ENCODE results near the gene KIF18A. TPM values are rescaled to one million over a fixed set of nuclear protein-coding genes. Genes with fewer than 3 reads are reported as not detected.

Gene KIF18A
- total and polyA plus RNA-seq, 3 donors from 2014 or later: 9.5 to 22.5 (median 14.4) TPM

DNA sequence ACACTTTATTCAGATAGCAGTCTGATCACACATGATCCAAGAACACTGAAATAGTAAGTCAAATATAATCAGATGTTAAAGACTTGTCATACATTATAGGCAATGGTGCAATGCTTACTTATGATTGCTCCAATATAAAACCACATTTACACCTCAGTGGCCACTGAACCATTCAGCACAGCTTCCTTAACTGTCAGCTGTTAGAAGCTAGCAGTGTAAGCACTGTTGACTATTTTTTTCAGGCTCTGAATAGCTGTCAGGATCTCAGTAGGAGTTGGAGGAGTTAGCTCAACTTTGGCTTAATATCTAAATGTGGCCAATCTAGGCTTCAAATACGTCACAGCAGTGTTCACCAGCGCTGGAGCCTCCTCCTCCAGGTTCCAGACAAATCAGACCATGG is 36.9 kb upstream of the KIF18A start:
- H3K9me3 ChIP-seq: no peaks in the 10 kb centered on the region

DNA sequence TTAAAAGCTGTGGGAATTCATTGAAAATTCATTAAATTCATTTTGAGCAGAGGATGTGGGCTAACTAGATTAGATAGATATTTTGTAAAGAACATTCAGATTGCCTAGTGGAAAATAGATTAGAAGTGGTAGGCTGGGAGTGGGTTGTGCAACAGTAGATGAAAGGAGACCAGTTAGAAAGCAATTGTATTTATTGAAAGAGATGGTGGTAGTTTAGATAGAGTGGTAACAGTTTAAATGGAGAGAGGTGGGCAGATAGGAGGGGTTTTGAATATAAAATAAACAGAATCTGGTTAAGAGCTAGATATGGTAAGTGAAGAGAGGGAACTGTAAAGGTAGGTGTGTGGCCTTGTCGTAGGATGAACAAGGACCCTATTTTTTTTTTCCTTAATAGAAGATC is 34.8 kb upstream of the KIF18A start:
- 90 to 92% methylated on average over 1 of the region's 1 CpG for WGBS, 2 donors
- Histone ChIP-seq H3K36me3 (ENCODE audit: low read depth, missing control alignments) (no peaks in the 10 kb centered on the region), H3K9me3 (no peaks in the 10 kb centered on the region), H3K4me1 (no peaks in the 10 kb centered on the region), H3K4me3 (no peak overlapping the region), H3K27ac (no peak overlapping the region), H3K27me3 (no peaks in the 10 kb centered on the region)
- no peak for DNase-seq
- TF ChIP-seq, protein P1, sequence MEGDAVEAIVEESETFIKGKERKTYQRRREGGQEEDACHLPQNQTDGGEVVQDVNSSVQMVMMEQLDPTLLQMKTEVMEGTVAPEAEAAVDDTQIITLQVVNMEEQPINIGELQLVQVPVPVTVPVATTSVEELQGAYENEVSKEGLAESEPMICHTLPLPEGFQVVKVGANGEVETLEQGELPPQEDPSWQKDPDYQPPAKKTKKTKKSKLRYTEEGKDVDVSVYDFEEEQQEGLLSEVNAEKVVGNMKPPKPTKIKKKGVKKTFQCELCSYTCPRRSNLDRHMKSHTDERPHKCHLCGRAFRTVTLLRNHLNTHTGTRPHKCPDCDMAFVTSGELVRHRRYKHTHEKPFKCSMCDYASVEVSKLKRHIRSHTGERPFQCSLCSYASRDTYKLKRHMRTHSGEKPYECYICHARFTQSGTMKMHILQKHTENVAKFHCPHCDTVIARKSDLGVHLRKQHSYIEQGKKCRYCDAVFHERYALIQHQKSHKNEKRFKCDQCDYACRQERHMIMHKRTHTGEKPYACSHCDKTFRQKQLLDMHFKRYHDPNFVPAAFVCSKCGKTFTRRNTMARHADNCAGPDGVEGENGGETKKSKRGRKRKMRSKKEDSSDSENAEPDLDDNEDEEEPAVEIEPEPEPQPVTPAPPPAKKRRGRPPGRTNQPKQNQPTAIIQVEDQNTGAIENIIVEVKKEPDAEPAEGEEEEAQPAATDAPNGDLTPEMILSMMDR (IDR thresholded peaks at IDR 0.05): no peak
- no peak for TF ChIP-seq POLR2A (IDR thresholded peaks at IDR 0.05)
- intact Hi-C loops (cut with DNase I; ENCODE audit: low total_unique reads): no loop called here

More for the DNA sequence above, 36.9 kb upstream of the KIF18A start:
- Histone ChIP-seq H3K4me1 (no peaks in the 10 kb centered on the region), H3K27me3 (no peaks in the 10 kb centered on the region), H3K36me3 (ENCODE audit: low read depth, missing control alignments) (no peaks in the 10 kb centered on the region), H3K4me3 (no peak overlapping the region), H3K27ac (no peak overlapping the region)
- intact Hi-C loops (cut with DNase I; ENCODE audit: low total_unique reads): no loop called here
- no peak for DNase-seq
- TF ChIP-seq, protein P1 (IDR thresholded peaks at IDR 0.05): no peak
- TF ChIP-seq POLR2A (IDR thresholded peaks at IDR 0.05): no peak
- WGBS, 2 donors: 87 to 89% methylated on average over 2 of the region's 2 CpGs

DNA sequence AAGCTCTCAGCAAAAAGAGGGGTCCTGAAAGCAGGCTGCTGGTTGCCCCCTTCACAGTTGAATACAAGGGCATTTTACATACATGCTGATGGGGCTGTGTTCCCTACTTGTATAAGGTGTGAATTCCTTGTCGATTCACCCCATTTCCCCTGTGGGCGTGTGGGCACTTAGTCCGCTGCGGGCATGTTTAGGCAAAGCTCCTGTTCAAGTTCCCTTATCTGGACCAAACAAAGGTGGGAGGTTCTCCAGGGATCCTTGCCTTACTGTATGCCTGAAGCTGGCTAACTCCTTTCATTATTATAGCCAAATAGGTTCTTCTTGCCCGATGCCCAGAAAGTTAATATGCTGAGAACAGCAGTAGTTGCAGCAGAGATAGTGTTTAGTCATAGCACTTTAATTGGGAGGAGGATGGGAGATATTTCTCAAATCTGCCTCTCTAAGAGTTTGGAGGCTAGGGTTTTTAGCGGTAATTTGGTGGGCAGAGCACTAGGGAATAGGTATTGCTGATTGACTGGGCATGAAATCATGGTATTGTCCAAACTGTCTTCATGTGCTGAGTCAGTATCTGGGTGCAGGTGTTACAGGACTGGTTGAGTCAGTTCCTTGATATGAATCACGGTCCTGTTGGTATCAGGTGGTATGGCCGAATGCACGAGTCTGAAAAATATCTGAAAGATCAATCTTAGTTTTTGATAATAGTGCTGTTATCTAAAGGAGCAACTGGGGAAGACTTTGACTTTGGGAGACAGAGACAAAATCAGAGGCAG is 32.9 kb upstream of the KIF18A start:
- intact Hi-C loops (cut with DNase I; ENCODE audit: low total_unique reads): no loop called here
- Histone ChIP-seq H3K4me1 (no peaks in the 10 kb centered on the region), H3K36me3 (ENCODE audit: low read depth, missing control alignments) (no peaks in the 10 kb centered on the region), H3K27me3 (no peaks in the 10 kb centered on the region), H3K9me3 (no peaks in the 10 kb centered on the region), H3K4me3 (no peak overlapping the region), H3K27ac (no peak overlapping the region)
- DNase-seq: no peak
- TF ChIP-seq, protein P1 (IDR thresholded peaks at IDR 0.05): no peak
- no peak for TF ChIP-seq POLR2A (IDR thresholded peaks at IDR 0.05)
- 95 to 98% methylated on average over 9 of the region's 9 CpGs for WGBS, 2 donors

DNA sequence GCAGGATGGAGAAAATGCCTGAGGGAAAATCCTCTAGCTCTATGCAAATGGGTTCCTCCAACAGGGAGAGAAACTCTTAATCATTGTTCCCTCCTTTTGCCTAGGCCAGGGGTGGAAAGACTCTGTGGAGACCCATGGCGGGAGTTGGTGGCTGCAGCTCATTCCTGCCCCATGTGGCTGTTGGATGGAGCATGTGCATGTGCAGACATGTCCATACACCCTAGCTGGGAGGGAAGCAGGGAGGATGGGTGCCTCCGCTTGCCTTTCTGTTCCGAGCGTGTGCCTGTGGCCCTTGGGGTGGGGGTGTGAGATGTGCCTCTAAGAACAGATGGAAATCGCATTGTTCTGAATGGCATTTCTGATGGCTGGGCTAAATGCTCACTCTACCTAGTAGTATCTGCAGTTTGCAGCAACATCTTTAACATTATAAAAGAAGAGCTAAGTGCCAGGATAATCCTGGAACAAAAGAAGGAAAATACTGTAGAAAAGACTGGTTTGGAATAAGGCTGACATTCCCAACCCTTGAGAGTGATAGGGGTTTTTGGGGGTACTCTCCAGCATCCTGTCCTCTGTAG is 32.0 kb upstream of the KIF18A start:
- no peak for TF ChIP-seq POLR2A (IDR thresholded peaks at IDR 0.05)
- TF ChIP-seq, protein P1 (IDR thresholded peaks at IDR 0.05): no peak
- intact Hi-C loops (cut with DNase I; ENCODE audit: low total_unique reads): no loop called here
- Histone ChIP-seq H3K9me3 (no peaks in the 10 kb centered on the region), H3K36me3 (ENCODE audit: low read depth, missing control alignments) (no peaks in the 10 kb centered on the region), H3K4me1 (no peaks in the 10 kb centered on the region), H3K27ac (no peak overlapping the region), H3K4me3 (no peak overlapping the region), H3K27me3 (no peaks in the 10 kb centered on the region)
- DNase-seq: no peak
- 98 to 100% methylated on average over 5 of the region's 5 CpGs for WGBS, 2 donors
